Activated CD8-positive, alpha-beta memory T cell treated with anti-CD3 and anti-CD28 coated beads, Interleukin-2, amount 10 ng/mL, durations not matched to agents 7 days and 5 days (primary cell): ENCODE measurements around the gene OSGEP. TPM values are rescaled to one million over a fixed set of nuclear protein-coding genes. Genes with fewer than 3 reads are reported as not detected.
A peak's percentile ranks its signal among the peaks of the same experiment; 100 is the strongest.
"Not testable (repeated sequence)": the region's sequence is repeated elsewhere in the genome, so short reads cannot be mapped to it uniquely, and the experiment has no call there.

Experiments
- ATAC-seq: fragments of 150-1000 bp; cut with Tn5 transposase; one replicate; pipeline ENCODE4 v1.10.0; 2021; ENCODE audit warnings: moderate library complexity
- CTCF ChIA-PET: fragments of 350-600 bp; sonication (Branson Sonifier 250); formaldehyde crosslinking; loops from one replicate; lab custom pipeline; 2021; ENCODE audit warnings: antibody characterized with exemption; lab: Charles Lee
- DNase-seq: peaks from one replicate; pipeline ENCODE4 v3.0.0-alpha.2; 2020
- H3K27ac Mint-ChIP-seq: one replicate; pipeline ENCODE4 v1.8.0; 2021; ENCODE audit warnings: mild to moderate bottlenecking, mixed read lengths
- H3K27me3 Mint-ChIP-seq: one replicate; pipeline ENCODE4 v1.8.0; 2021; ENCODE audit warnings: mixed read lengths
- H3K36me3 Mint-ChIP-seq: one replicate; pipeline ENCODE4 v1.8.0; 2021; ENCODE audit warnings: mild to moderate bottlenecking, mixed read lengths
- H3K4me1 Mint-ChIP-seq: one replicate; pipeline ENCODE4 v1.8.0; 2021; ENCODE audit warnings: mixed read lengths
- H3K4me3 Mint-ChIP-seq: one replicate; pipeline ENCODE4 v1.8.0; 2021; ENCODE audit warnings: mild to moderate bottlenecking, moderate library complexity, mixed read lengths
- H3K9me3 Mint-ChIP-seq: one replicate; pipeline ENCODE4 v1.8.0; 2022; ENCODE audit warnings: low read depth, mixed read lengths
- total RNA-seq, 2 experiments: library from RNA; stranded (reverse); gene quantifications; one replicate each; pipeline ENCODE4 v1.2.3, GENCODE V29; 2021

The OSGEP gene
- total RNA-seq, 2 experiments from 2014 or later = 42.8 to 53.0 TPM

GRCh38 chr14:20461225-20462141, 6.9 kb upstream of the OSGEP start, which contains the start of gene PIP4P1:
Gene PIP4P1, minus strand, starts transcription at chr14:20461434. Its CDS starts 109 bp downstream, at chr14:20461325.
- H3K4me3 Mint-ChIP-seq = peak within 1 kb of the TSS; percentile 92
- H3K9me3 Mint-ChIP-seq = no peaks in the 10 kb centered on the region
- H3K36me3 Mint-ChIP-seq = peaks cover 36% of the 10 kb centered on the region
- H3K27me3 Mint-ChIP-seq = no peaks in the 10 kb centered on the region
- peaks cover 33% of the 10 kb centered on the region for H3K4me1 Mint-ChIP-seq
- H3K27ac Mint-ChIP-seq = peak within 1 kb of the TSS; percentile 94
- CTCF ChIA-PET = interaction anchor here (0.8 to 3.2 kb wide), 13 partner anchors 10 to 642 kb away, joined by 3 to 15 read pairs (median 3); partner anchors contain the start of genes PARP2 and TEP1
- DNase-seq (peak; percentile 100), ATAC-seq (peak; percentile 96)

GRCh38 chr14:20460458-20461224, 6.0 kb upstream of the OSGEP start:
- peak overlapping the region; percentile 92 for H3K4me3 Mint-ChIP-seq
- CTCF ChIA-PET = interaction anchor here (0.8 to 3.2 kb wide), 9 partner anchors 11 to 643 kb away, joined by 3 to 14 read pairs (median 3); partner anchors contain the start of gene TEP1
- peak overlapping the region; percentile 94 for H3K27ac Mint-ChIP-seq
- H3K27me3 Mint-ChIP-seq = no peaks in the 10 kb centered on the region
- DNase-seq = peak; percentile 74
- no peaks in the 10 kb centered on the region for H3K9me3 Mint-ChIP-seq
- H3K4me1 Mint-ChIP-seq = peaks cover 33% of the 10 kb centered on the region
- peaks cover 36% of the 10 kb centered on the region for H3K36me3 Mint-ChIP-seq
- peak; percentile 3 for ATAC-seq

DNA sequence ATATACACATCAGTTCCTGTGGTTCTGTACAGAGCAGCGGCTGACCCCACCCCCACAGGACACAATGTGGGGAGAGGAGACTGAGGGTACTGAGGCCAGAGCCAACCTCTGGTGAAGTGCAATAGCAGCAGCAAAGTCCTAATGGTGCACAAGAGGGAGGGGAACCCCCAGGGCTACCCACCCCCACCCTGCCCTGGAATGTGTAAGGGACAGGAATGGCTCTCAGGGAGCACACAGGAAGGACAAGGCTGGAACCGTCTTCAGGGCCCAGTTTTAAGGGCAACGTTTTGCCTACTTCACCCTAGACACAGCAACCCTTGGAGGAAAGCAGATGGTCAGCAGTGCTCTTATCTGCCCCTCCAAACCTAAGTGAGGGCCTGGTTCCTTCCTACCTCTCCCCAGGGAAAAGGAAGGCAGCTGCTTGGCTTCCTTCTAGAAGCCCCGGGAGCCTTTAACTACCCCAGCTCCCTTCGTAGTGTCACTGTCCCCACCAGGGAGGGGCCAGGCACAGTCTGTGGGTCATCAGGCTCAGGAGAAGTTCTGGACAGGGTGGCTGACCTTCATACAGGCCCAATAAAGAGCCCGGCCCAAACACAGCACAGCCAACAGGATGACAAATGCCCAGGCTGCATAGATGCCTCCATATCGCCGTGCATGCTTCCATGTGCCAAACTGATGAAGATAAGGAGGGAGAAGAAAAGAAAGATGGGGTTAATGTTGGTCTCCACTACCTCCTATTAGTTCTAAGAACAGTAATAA, 3.6 kb upstream of the OSGEP start:
- Mint-ChIP-seq H3K4me1 (peaks cover 35% of the 10 kb centered on the region), H3K9me3 (no peaks in the 10 kb centered on the region), H3K4me3 (no peak overlapping the region), H3K27ac (no peak overlapping the region), H3K27me3 (no peaks in the 10 kb centered on the region), H3K36me3 (peaks cover 36% of the 10 kb centered on the region)
- ATAC-seq (no peak), DNase-seq (no peak)
- CTCF ChIA-PET = interaction anchor here (0.6 kb wide), 1 partner anchor 43 kb away, joined by 3 read pairs; no protein-coding TSS in a partner anchor

GRCh38 chr14:20456971-20457370, 2.4 kb upstream of the OSGEP start:
- DNase-seq (no peak), ATAC-seq (no peak)
- no peak overlapping the region for H3K4me3 Mint-ChIP-seq
- no peaks in the 10 kb centered on the region for H3K9me3 Mint-ChIP-seq
- peaks cover 41% of the 10 kb centered on the region for H3K4me1 Mint-ChIP-seq
- CTCF ChIA-PET = interaction anchor here (2.6 to 6.6 kb wide), 2 partner anchors 40 to 42 kb away, joined by 9 to 38 read pairs; partner anchors contain the start of gene TEP1
- peak overlapping the region; percentile 17 for H3K27ac Mint-ChIP-seq
- H3K36me3 Mint-ChIP-seq = peaks cover 40% of the 10 kb centered on the region
- no peaks in the 10 kb centered on the region for H3K27me3 Mint-ChIP-seq

DNA sequence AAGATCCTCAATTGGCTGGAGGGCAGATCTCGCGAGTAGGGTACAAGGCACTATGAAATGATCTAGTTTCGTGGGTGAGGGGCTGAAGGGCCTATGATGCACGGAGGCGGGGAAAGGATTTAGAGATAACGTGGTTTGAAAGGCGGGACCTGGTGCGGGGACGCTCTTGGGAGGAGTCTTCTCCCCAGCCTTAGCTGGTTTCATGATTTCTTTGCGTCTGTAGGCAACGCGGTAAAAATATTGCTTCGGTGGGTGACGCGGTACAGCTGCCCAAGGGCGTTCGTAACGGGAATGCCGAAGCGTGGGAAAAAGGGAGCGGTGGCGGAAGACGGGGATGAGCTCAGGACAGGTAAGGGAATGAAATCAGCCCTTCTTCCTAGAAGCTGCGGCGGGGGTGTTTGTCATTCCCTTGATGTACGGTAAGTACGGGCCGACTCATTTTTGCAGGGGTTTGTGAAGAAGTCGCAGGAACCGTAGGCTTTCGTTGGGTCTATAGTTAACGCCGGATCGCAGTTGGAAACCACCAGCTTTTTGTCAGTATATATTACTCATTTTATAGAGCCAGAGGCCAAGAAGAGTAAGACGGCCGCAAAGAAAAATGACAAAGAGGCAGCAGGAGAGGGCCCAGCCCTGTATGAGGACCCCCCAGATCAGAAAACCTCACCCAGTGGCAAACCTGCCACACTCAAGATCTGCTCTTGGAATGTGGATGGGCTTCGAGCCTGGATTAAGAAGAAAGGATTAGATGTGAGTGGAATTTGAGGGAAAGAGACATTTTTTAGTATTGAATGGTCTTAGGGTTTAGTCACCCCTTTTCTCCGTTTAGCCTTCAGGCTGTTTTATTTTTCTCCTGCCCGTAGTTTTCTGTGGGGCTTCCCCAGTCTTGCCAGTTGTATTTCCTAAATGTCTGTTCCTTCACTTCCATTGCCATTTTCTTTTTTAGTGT, 1.0 kb upstream of the OSGEP start:
- peak; percentile 63 for ATAC-seq
- H3K4me1 Mint-ChIP-seq = peaks cover 34% of the 10 kb centered on the region
- H3K27ac Mint-ChIP-seq = no peak overlapping the region
- no peak for DNase-seq
- H3K36me3 Mint-ChIP-seq = peaks cover 43% of the 10 kb centered on the region
- H3K9me3 Mint-ChIP-seq = no peaks in the 10 kb centered on the region
- CTCF ChIA-PET = interaction anchor here (0.7 to 6.6 kb wide), 9 partner anchors 7 to 158 kb away, joined by 3 to 38 read pairs (median 4); partner anchors contain the start of gene TEP1
- H3K4me3 Mint-ChIP-seq = no peak overlapping the region
- H3K27me3 Mint-ChIP-seq = no peaks in the 10 kb centered on the region

- ATAC-seq, H3K27me3 Mint-ChIP-seq, H3K9me3 Mint-ChIP-seq, H3K4me3 Mint-ChIP-seq, DNase-seq, H3K27ac Mint-ChIP-seq: not testable (repeated sequence)
- H3K36me3 Mint-ChIP-seq = peaks cover 41% of the 10 kb centered on the region
- H3K4me1 Mint-ChIP-seq = peaks cover 17% of the 10 kb centered on the region
- CTCF ChIA-PET = interaction anchor here (0.6 to 6.6 kb wide), 2 partner anchors 38 to 126 kb away, joined by 4 to 38 read pairs; partner anchors contain the start of gene TEP1
Observed at GRCh38 chr14:20452831-20453230, 1.8 kb downstream of the OSGEP start.

GRCh38 chr14:20446889-20447288, 7.7 kb downstream of the OSGEP start:
- peaks cover 5% of the 10 kb centered on the region for H3K4me1 Mint-ChIP-seq
- H3K27ac Mint-ChIP-seq = peak overlapping the region; percentile 42
- DNase-seq (no peak), ATAC-seq (no peak)
- H3K4me3 Mint-ChIP-seq = no peak overlapping the region
- no peaks in the 10 kb centered on the region for H3K9me3 Mint-ChIP-seq
- CTCF ChIA-PET = interaction anchor here (1.0 kb wide), 1 partner anchor 31 kb away, joined by 4 read pairs; no protein-coding TSS in a partner anchor
- peaks cover 42% of the 10 kb centered on the region for H3K36me3 Mint-ChIP-seq
- H3K27me3 Mint-ChIP-seq = no peaks in the 10 kb centered on the region

GRCh38 chr14:20443650-20444049, 11.0 kb downstream of the OSGEP start:
- H3K27ac Mint-ChIP-seq, H3K9me3 Mint-ChIP-seq, DNase-seq, H3K4me3 Mint-ChIP-seq, H3K27me3 Mint-ChIP-seq, ATAC-seq: not testable (repeated sequence)
- H3K36me3 Mint-ChIP-seq = peaks cover 23% of the 10 kb centered on the region
- CTCF ChIA-PET = interaction anchor here (1.5 kb wide), 1 partner anchor 28 kb away, joined by 5 read pairs; no protein-coding TSS in a partner anchor
- peaks cover 16% of the 10 kb centered on the region for H3K4me1 Mint-ChIP-seq

DNA sequence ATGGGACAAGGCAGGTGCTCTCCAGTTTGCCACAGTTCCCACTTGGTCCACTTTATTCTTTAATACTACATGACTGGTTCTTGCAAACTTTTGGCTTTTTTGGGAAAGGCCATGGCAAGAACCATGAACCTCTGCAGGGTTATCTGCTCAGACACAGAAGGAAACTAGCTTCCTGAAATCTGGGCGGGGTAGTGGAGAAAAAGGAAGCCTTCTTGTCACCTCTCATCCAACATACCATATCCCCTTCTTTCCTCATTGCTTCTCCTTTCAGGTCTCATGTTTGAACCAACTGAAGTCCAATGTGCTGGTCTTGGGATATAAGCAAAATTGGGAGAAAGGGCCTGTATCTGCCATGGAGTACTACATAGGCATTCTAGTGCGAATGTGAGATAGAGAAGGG, 13.2 kb downstream of the OSGEP start:
- Mint-ChIP-seq H3K9me3 (no peaks in the 10 kb centered on the region), H3K36me3 (peaks cover 6% of the 10 kb centered on the region), H3K27ac (no peak overlapping the region), H3K4me3 (no peak overlapping the region), H3K4me1 (peaks cover 16% of the 10 kb centered on the region), H3K27me3 (no peaks in the 10 kb centered on the region)
- ATAC-seq = no peak
- CTCF ChIA-PET = interaction anchor here (0.9 to 2.3 kb wide), 2 partner anchors 14 to 26 kb away, joined by 3 to 9 read pairs; partner anchors contain the start of genes APEX1 and OSGEP
- no peak for DNase-seq

GRCh38 chr14:20440882-20441281, 13.7 kb downstream of the OSGEP start:
- Mint-ChIP-seq H3K36me3 (peaks cover 6% of the 10 kb centered on the region), H3K4me1 (peaks cover 16% of the 10 kb centered on the region), H3K27me3 (no peaks in the 10 kb centered on the region), H3K27ac (peak overlapping the region; percentile 12), H3K9me3 (no peaks in the 10 kb centered on the region), H3K4me3 (peak overlapping the region; percentile 0)
- DNase-seq (no peak), ATAC-seq (peak; percentile 77)
- CTCF ChIA-PET = interaction anchor here (0.9 to 2.3 kb wide), 2 partner anchors 14 to 25 kb away, joined by 3 to 9 read pairs; partner anchors contain the start of genes APEX1 and OSGEP

DNA sequence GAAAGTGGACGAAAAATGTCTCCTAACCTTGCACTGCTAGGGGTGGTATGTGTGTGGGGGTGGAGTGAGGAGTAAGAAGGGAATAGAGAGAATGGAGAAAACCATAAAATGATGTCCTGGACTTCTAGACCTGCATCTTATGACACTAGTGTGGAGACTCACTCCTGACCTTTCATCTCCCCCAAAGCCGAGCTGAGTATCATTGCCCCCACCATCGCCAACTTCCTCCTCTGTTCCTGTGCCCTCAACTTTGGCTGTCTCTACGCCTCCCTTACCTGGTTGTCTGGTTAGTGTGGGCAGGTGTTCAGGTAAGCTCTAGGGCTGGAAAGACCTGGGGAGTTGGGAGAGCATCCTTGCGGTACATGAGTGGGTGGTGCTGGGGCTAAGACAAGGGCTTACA, 14.1 kb downstream of the OSGEP start:
- peak overlapping the region; percentile 12 for H3K27ac Mint-ChIP-seq

More for the DNA sequence above, 14.1 kb downstream of the OSGEP start:
- ATAC-seq = peak; percentile 16
- H3K27me3 Mint-ChIP-seq = no peaks in the 10 kb centered on the region
- no peak for DNase-seq
- peaks cover 6% of the 10 kb centered on the region for H3K36me3 Mint-ChIP-seq
- peaks cover 16% of the 10 kb centered on the region for H3K4me1 Mint-ChIP-seq
- no peak overlapping the region for H3K4me3 Mint-ChIP-seq
- no peaks in the 10 kb centered on the region for H3K9me3 Mint-ChIP-seq
- CTCF ChIA-PET = interaction anchor here (2.3 kb wide), 1 partner anchor 25 kb away, joined by 9 read pairs; no protein-coding TSS in a partner anchor
